GM12878 (cell line): Measurements from ENCODE around the gene CHN2. TPM values are rescaled to one million over a fixed set of nuclear protein-coding genes. Genes with fewer than 3 reads are reported as not detected.

ENCODE experiments used
- ATAC-seq: fragments of 200-7000 bp; cut with Tn5 transposase; 3 replicates; pipeline ENCODE4 v1.9.1; 2020; ENCODE audit warnings: mild to moderate bottlenecking, moderate library complexity
- BruUV-seq: library from RNA; stranded (reverse); fragments of 400-500 nt; replicated peaks from 2 replicates; lab custom pipeline; 2021; lab: Mats Ljungman, UMichigan
- CTCF ChIA-PET: fragments of 300-600 bp; sonication (Branson Sonifier 250); formaldehyde crosslinking; extraction: SDS; loops from one replicate; lab custom pipeline; 2021; ENCODE audit warnings: inconsistent platforms; lab: Yijun Ruan, JAX
- POLR2A ChIA-PET: fragments of 350-600 bp; formaldehyde crosslinking; extraction: SDS; loops from one replicate; lab custom pipeline; 2021; ENCODE audit warnings: inconsistent platforms; lab: Charles Lee
- RAD21 ChIA-PET: fragments of 300-600 bp; sonication (Branson Sonifier 250); formaldehyde crosslinking; loops from one replicate; lab custom pipeline; 2023; ENCODE audit warnings: antibody characterized with exemption; ENCODE audit not compliant: unreplicated experiment; lab: Charles Lee
- SMC1A ChIA-PET: fragments of 300-600 bp; sonication (Branson Sonifier 250); formaldehyde crosslinking; loops from one replicate; lab custom pipeline; 2023; ENCODE audit not compliant: unreplicated experiment, uncharacterized antibody; lab: Charles Lee
- DNase-seq: peaks from one replicate; pipeline ENCODE4 v3.0.0-alpha.2; 2011; ENCODE audit warnings: low read depth, low spot score
- FAIRE-seq: peaks from 3 replicates; lab custom pipeline; 2011; peaks lifted over from hg19 to GRCh38; lab: Jason Lieb, UNC
- H2AFZ ChIP-seq: 2 replicates; pipeline ENCODE4 v1.6.0; 2011; ENCODE audit warnings: low read depth, low read length, control low read depth; ENCODE audit not compliant: control insufficient read depth
- H3K27ac ChIP-seq: 2 replicates; pipeline ENCODE4 v1.5.1; 2011; ENCODE audit warnings: control low read depth; ENCODE audit not compliant: control insufficient read depth, insufficient read depth
- H3K27me3 ChIP-seq, 2 experiments: replicated peaks in 1 of 2; 2 replicates each; pipeline versions ENCODE4 v1.6.0 to v1.6.1; 2011; ENCODE audit warnings: low read length in 1 of 2; ENCODE audit not compliant: control insufficient read depth in 2 of 2, insufficient read depth in 2 of 2
- H3K36me3 ChIP-seq, 2 experiments: 2 replicates each; pipeline ENCODE4 v1.5.1; 2011; ENCODE audit warnings: low read length in 1 of 2; ENCODE audit not compliant: control insufficient read depth in 2 of 2, insufficient read depth in 2 of 2
- H3K4me1 ChIP-seq: 2 replicates; pipeline ENCODE4 v1.6.1; 2011; ENCODE audit warnings: mild to moderate bottlenecking, low read length, moderate library complexity, mixed read lengths; ENCODE audit not compliant: control insufficient read depth, insufficient read depth
- H3K4me2 ChIP-seq: 2 replicates; pipeline ENCODE4 v1.6.0; 2011; ENCODE audit warnings: control low read depth; ENCODE audit not compliant: control insufficient read depth, insufficient read depth
- H3K4me3 ChIP-seq: fragments of 200-600 bp; sonication (generic); 2 replicates; pipeline ENCODE4 v1.5.1; 2016
- H3K79me2 ChIP-seq: 2 replicates; pipeline ENCODE4 v1.6.0; 2011; ENCODE audit warnings: low read length; ENCODE audit not compliant: control insufficient read depth, insufficient read depth
- H3K9ac ChIP-seq: 2 replicates; pipeline ENCODE4 v1.8.0; 2011; ENCODE audit warnings: low read length, control low read depth, mixed read lengths; ENCODE audit not compliant: control insufficient read depth, insufficient read depth
- H3K9me3 ChIP-seq: replicated peaks from 3 replicates; pipeline ENCODE4 v1.5.1; 2011; ENCODE audit warnings: mild to moderate bottlenecking, low read length; ENCODE audit not compliant: control insufficient read depth, insufficient read depth
- H4K20me1 ChIP-seq: 2 replicates; pipeline ENCODE4 v1.6.0; 2011; ENCODE audit not compliant: control insufficient read depth, insufficient read depth
- ATF2 ChIP-seq: IDR thresholded peaks from 2 replicates; pipeline ENCODE4 v1.6.1; 2012; ENCODE audit warnings: low read length, inconsistent platforms
- BMI1 ChIP-seq: fragments of 450-650 bp; IDR thresholded peaks from 2 replicates; pipeline ENCODE4 v1.6.1; 2016; ENCODE audit warnings: mild to moderate bottlenecking, moderate library complexity, borderline replicate concordance
- CBX3 ChIP-seq: fragments of 200-600 bp; sonication (generic); IDR thresholded peaks from 2 replicates; pipeline ENCODE4 v1.6.1; 2016; ENCODE audit warnings: low read depth, borderline replicate concordance
- CHD2 ChIP-seq: IDR thresholded peaks from 2 replicates; pipeline ENCODE4 v1.6.1; 2011; ENCODE audit warnings: low read depth, low read length, improper control_type of control experiment, borderline replicate concordance
- GATAD2B ChIP-seq: fragments of 450-650 bp; conservative IDR thresholded peaks from 2 replicates; pipeline ENCODE4 v1.6.1; 2017; ENCODE audit warnings: low read depth, mild to moderate bottlenecking, moderate library complexity
- HSF1 ChIP-seq: fragments of 150-350 bp; IDR thresholded peaks from 2 replicates; pipeline ENCODE4 v1.6.1; 2014; ENCODE audit warnings: mild to moderate bottlenecking, low read depth, low read length
- MLLT1 ChIP-seq: fragments of 450-650 bp; IDR thresholded peaks from 2 replicates; pipeline ENCODE4 v1.6.1; 2016; ENCODE audit warnings: mild to moderate bottlenecking
- NFYA ChIP-seq: IDR thresholded peaks from 2 replicates; pipeline ENCODE4 v1.6.1; 2011; ENCODE audit warnings: low read depth, mild to moderate bottlenecking, low read length, improper control_type of control experiment, borderline replicate concordance
- NFYB ChIP-seq: IDR thresholded peaks from 2 replicates; pipeline ENCODE4 v1.6.1; 2011; ENCODE audit warnings: low read depth, mild to moderate bottlenecking, low read length, improper control_type of control experiment, moderate library complexity; ENCODE audit not compliant: insufficient read depth
- PAX8 ChIP-seq: fragments of 450-650 bp; IDR thresholded peaks from 2 replicates; pipeline ENCODE4 v1.6.1; 2017; ENCODE audit warnings: mild to moderate bottlenecking, moderate library complexity
- SREBF2 ChIP-seq: IDR thresholded peaks from 2 replicates; pipeline ENCODE4 v1.6.1; 2012; ENCODE audit warnings: mild to moderate bottlenecking, low read length
- USF2 ChIP-seq: IDR thresholded peaks from 2 replicates; pipeline ENCODE4 v1.6.1; 2011; ENCODE audit warnings: low read depth, low read length, improper control_type of control experiment, borderline replicate concordance
- ZZZ3 ChIP-seq: IDR thresholded peaks from 2 replicates; pipeline ENCODE4 v1.6.1; 2011; ENCODE audit warnings: low read depth; ENCODE audit not compliant: control insufficient read depth, insufficient read length
- WGBS: methylation state at CpG from one replicate; pipeline ENCODE4 v1.1.6; 2016; ENCODE audit warnings: low lambda C conversion rate; ENCODE audit not compliant: insufficient replicate concordance, insufficient coverage; ENCODE audit errors: missing lambda C conversion rate; 5-methylcytosine and 5-hydroxymethylcytosine counted together
- in situ Hi-C: fragments of 300-500 bp; cut with MboI; formaldehyde crosslinking; loops from 9 replicates; pipeline ENCODE4 v1.14.3; 2018; ENCODE audit warnings: mixed read lengths
- intact Hi-C: fragments of 100-400 bp; cut with micrococcal nuclease; formaldehyde crosslinking; loops from one replicate; pipeline ENCODE4 v1.14.2; 2022; ENCODE audit not compliant: unreplicated experiment
- polyA plus RNA-seq, 11 experiments: library from polyadenylated mRNA; depleted of rRNA in 4 of 11; unstranded in 6 of 11; stranded (reverse) in 5 of 11; fragments of >200 nt; fragmentation: Nextera tagmentation in 4 of 11; fragmentation: Illumina TruSeq in 1 of 11; extraction: Ambion mirVana in 4 of 11; extraction: Trizol in 1 of 11; gene quantifications; 1 replicate in 1 of 11; 2 replicates in 10 of 11; pipeline versions ENCODE4 v1.2.1 to v1.2.3, GENCODE V29; 2011 to 2016; ENCODE audit warnings: inconsistent platforms in 2 of 11, missing spikeins in 2 of 11, low read depth in 1 of 11
- total RNA-seq, 4 experiments: library from RNA; depleted of rRNA in 3 of 4; stranded (reverse); fragments of >200 nt in 3 of 4; fragmentation: Illumina TruSeq in 1 of 4; extraction: Trizol in 1 of 4; gene quantifications; 2 replicates each; pipeline versions ENCODE4 v1.2.1 to v1.2.3, GENCODE V29; 2013 to 2021

CHN2 gene
- total and polyA plus RNA-seq, 10 of the 15 experiments (the other 5 are each of a cell fraction or from before 2014, with no cell fraction given): 0.11 to 3.8 (median 0.37) TPM; not detected in 2

GRCh38 chr7:29367784-29368183 lies 173.2 kb downstream of the CHN2 start:
- WGBS: 4% methylated on average over 3 of the region's 3 CpGs
- intact Hi-C loops: no loop called here
- Histone ChIP-seq H4K20me1 (no peaks in the 10 kb centered on the region), H3K4me3 (no peak overlapping the region), H2AFZ (no peak overlapping the region), H3K4me2 (no peak overlapping the region), H3K27me3 (peaks cover 0 to 1% of the 10 kb centered on the region in 2 experiments; a peak in 1 of 4 replicates), H3K36me3 (no peaks in the 10 kb centered on the region), H3K79me2 (no peaks in the 10 kb centered on the region), H3K27ac (no peak overlapping the region), H3K9me3 (no peaks in the 10 kb centered on the region), H3K9ac (no peak overlapping the region), H3K4me1 (no peaks in the 10 kb centered on the region)
- ChIA-PET RAD21 (no interaction called here), SMC1A (no interaction called here), POLR2A (no interaction called here), CTCF (no interaction called here)
- BruUV-seq: no TSS peak
- DNase-seq (no peak), ATAC-seq (no peak), FAIRE-seq (no peak)
- in situ Hi-C loops: no loop called here
- TF ChIP-seq HSF1 (no peak), PAX8 (no peak), MLLT1 (no peak), BMI1 (no peak), NFYB (no peak), NFYA (no peak), GATAD2B (no peak), USF2 (no peak), CBX3 (no peak), SREBF2 (no peak), ATF2 (no peak), ZZZ3 (no peak), CHD2 (no peak)
